GM18508 (cell line): ENCODE data around the gene ELFN1.

Experiments
- ATAC-seq: cut with Tn5 transposase; IDR thresholded peaks from one replicate; pipeline ENCODE4 v1.9.1; 2021; ENCODE audit warnings: moderate number of reproducible peaks; ENCODE audit not compliant: insufficient read depth, unreplicated experiment

The ELFN1 gene

GRCh38 chr7:1669954-1670893, at the start of gene ELFN1:
Gene ELFN1, plus strand, starts transcription at chr7:1670277. Its CDS starts 74,320 bp downstream, at chr7:1744597.
- ATAC-seq: no peak

- ATAC-seq: no peak
Measured at GRCh38 chr7:1620835-1621234, 49.2 kb upstream of the ELFN1 start.

DNA sequence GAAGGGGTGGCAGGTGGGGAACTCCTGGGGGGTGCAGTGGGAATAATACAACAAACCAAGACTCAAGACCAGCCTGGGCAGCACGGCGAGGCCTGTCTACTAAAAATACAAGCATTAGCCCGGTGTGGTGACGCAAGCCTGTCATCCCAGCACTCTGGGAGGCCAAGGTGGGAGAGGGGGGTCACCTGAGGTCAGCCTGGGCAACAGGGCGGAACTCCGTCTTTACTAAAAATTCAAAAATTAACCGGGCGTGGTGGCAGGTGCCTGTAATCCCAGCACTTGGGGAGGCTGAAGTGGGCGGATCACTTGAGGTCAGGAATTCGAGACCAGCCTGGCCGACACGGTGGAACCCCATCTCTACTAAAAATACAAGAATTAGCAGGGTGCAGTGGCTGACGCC, 48.4 kb upstream of the ELFN1 start:
- ATAC-seq: no peak

- no peak for ATAC-seq
Measured at GRCh38 chr7:1622441-1622840, 47.6 kb upstream of the ELFN1 start.

DNA sequence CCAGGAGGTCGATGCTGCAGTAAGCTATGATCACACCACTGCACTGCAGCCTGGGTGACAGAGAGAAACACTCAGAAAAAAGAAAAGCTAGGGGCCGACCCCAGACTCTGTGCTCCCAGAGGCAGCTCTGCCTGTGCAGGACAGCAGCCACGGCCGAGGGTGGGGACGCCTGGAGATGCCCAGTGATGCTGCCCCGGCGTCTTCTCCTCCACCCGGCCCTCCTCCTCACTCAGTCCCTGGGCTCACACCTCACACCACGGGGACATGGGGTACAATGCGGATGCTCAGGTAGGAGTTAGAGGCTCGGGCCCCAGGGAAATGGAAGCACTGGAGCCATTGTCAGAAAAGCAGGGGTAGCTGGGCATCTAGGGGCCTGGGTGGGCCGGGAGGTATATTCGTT, 46.3 kb upstream of the ELFN1 start:
- ATAC-seq: no peak

- no peak for ATAC-seq
Measured at GRCh38 chr7:1624999-1625927, 44.8 kb upstream of the ELFN1 start.

- no peak for ATAC-seq
Measured at GRCh38 chr7:1626769-1627168, 43.3 kb upstream of the ELFN1 start.

DNA sequence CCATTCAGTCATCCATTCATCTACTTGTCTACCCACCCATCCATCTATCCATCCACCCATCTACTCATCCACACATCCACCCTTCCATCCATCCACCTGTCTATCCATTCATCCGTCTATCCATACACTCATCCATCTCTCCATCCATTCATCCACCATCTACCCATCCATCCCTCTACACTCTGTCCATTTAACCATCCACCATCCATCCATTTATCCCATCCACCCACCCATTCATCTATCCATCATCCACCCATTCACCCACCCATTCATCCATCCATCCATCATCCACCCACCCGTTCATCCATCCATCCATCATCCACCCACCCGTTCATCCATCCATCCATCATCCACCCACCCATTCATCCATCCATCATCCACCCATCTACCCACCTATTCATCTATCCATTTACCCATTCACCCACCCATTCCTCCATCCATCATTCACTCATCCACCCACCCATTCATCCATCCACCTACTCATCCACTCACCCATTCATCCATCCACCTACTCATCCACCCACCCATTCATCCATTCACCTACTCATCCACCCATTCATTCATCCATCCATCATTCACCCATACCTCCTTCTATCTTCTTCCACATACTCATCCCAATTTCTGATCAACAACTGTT, 39.3 kb upstream of the ELFN1 start:
- no peak for ATAC-seq

DNA sequence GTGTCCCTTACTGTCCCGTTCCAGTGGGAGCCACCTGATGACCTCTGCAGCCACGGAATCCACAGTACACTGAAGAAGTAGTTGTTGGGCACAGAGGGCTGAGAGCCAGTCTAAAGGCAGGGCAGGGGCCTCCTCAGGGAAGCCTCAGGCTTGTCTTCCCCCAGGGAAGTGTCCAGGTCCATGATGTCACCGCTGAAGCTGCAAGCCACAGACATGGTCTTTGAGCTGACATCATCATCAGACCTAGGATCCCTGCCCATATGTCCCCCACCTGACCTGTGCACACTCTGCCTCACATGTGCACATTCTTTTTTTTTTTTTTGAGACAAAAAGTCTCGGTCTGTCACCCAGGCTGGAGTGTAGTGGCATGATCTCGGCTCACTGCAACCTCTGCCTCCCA, 38.4 kb upstream of the ELFN1 start:
- ATAC-seq: no peak

- no peak for ATAC-seq
Measured at GRCh38 chr7:1632506-1632905, 37.6 kb upstream of the ELFN1 start.

GRCh38 chr7:1632916-1633785, 36.9 kb upstream of the ELFN1 start:
- no peak for ATAC-seq

DNA sequence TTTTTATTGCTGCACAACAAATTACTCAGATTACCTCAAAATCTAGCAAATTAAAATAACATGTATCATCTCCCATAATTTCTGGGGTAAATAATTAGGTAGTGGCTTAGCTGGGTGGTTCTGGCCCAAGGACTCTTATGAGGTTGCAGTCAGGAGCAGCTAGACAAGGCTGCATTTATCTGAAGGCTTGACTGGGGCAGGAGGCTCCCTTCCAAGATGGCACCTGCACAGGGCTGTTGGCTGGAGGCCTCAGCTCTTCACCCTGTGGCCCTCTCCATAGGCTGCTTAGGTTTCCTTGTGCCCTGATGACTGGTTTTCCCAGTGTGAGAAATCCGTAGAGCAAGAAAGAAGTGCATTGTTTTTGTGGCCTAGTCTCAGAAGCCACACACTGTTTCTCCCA, 34.7 kb upstream of the ELFN1 start:
- no peak for ATAC-seq

DNA sequence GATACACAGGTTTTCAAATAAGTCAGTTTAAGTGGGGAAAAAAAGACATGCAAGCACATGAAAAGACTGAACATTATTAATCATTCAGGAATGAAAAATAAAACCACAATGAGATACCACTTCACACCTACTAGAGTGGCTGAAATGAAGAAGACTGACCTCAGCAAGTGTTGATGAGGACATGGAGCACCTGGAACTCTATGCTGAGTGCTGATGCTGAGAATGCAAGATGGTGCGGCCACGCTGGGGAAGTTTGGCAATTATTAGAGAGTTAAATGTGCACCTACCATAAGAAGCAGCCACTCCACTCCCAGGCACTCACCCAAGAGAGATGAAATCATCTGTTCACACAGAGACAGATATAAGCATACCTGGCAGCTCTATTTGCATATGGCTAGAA, 32.9 kb upstream of the ELFN1 start:
- ATAC-seq: no peak

DNA sequence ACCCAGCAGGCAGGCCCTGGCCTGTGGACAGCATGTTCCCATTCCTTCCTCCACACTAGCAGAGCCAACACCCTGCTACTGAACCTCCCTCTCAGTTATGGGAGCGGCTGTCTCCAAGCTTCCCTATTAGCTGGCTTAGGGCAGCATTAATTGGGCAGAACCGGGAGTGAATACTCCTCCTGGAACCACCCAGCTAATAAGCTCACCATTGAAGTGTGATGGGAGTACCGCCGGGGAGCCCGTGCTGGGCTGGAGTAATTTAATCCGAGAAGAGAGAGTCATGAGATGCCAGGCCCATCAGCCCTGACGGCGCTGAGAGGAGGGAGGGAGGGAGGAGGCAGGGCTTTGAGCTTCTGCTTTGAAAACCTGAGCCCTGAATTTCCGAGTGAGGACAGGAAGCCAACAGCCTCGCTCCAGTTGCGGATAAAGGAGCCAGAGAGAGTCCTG, 31.8 kb upstream of the ELFN1 start:
- ATAC-seq: no peak

DNA sequence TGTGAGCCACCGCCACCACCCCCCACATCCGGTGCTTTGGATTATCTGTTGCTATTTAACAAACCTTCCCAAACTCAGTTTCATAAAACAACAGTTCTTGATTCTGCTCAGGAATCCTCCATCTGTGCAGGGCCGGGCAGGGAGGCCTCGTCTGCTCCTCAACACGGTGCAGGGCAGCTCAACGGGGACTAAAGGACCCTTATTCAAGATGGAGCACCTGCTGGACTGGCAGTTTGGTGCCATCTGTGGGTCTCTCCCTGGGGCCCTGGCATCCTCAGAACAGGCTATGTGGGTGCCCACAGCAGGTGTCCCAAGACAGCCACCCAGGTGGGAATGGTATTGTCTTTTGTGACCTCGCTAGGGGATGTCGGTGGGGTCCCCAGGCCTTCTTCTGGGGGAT, 31.0 kb upstream of the ELFN1 start:
- ATAC-seq: no peak

DNA sequence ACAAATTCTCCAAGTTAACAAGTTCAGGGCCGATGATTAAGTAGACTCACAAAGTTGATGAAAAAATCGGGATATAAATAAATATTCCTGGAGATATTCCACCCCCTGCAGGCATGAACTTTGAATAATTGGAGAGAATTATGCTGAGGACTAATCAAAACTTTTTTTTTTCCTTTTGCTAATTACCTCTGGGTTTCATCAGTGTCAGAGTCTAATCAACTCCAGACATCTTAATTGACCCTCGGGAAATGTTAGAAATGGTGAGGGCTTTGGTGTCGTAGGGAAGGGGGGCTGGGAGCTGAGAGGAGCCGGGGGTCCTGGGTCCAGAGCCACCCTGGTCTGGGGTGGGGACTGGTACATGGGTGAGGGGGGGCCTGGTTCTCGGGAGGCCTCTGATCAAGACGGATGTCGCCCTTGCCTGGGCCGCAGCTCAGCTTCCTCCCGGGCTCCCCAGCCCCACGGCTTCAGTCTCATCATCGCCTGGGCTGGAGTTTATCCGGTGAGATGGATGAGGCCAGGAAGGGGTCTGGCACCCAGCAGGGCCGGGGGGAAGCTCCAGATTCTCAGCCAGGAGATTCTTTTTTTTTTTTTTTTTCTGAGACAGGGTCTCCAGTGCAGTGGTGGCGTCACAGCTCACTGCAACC, 30.4 kb upstream of the ELFN1 start:
- no peak for ATAC-seq

DNA sequence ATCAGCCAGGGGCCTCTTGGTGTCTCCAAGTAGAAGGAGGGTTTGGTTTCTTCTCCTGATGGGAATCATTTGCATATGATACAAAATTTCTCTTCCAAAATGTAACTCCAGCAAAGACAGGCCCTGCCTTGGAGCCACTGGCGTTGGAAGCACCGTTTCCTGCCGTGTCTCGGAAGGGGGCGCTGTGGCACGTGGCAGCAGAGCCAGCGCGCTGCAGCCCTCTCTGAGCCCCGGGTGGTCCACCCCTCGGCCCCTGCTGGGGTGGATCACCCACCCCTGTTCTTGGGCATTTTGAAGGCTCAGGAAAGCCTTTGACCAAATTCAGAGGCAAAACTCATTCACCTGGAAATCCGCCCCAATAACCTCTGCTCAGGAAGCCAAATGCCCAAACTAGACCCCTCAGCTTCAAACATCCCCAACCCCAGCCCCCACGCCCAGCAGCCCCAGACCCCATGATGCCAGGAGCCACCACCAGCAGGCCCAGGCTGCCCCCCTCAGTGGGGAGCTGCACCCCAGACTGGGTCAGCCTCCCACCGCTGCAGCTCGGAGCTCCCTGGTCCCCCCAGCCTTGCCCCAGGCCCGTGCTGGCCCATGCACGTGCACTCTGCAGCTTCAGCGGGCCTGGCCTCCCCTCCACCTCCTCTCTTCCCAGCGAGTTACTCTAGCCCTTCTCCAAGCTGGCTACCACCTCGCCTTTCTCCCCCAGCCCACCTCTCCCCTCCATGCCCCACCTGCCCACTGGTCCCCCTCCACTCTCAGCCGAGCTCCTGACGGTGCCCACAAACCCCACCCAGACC, 29.5 kb upstream of the ELFN1 start:
- no peak for ATAC-seq

GRCh38 chr7:1641173-1641572, 28.9 kb upstream of the ELFN1 start:
- ATAC-seq: no peak
